Measurements from ENCODE around the gene WBP4.

DNA sequence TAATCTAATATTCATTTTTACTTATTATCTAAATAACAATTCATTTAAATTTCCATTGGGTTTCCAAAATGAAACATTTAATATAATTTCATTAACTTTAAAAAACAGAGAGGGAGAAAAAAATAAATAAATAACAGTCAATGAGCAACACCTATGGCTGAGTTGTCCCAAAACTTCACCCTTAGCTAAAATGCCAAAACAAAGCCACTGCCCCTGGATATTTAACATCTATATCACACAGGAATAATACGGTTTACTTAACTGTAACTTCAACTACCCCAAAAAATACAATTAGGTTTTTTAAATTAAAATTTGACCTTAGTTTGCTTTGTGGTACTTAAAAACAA lies 42.7 kb upstream of the WBP4 start:
- TF ChIP-seq EP300 (IDR thresholded peaks at IDR 0.05) = no peak
- no peak for TF ChIP-seq POLR2A (IDR thresholded peaks at IDR 0.05)
- TF ChIP-seq, protein P1, sequence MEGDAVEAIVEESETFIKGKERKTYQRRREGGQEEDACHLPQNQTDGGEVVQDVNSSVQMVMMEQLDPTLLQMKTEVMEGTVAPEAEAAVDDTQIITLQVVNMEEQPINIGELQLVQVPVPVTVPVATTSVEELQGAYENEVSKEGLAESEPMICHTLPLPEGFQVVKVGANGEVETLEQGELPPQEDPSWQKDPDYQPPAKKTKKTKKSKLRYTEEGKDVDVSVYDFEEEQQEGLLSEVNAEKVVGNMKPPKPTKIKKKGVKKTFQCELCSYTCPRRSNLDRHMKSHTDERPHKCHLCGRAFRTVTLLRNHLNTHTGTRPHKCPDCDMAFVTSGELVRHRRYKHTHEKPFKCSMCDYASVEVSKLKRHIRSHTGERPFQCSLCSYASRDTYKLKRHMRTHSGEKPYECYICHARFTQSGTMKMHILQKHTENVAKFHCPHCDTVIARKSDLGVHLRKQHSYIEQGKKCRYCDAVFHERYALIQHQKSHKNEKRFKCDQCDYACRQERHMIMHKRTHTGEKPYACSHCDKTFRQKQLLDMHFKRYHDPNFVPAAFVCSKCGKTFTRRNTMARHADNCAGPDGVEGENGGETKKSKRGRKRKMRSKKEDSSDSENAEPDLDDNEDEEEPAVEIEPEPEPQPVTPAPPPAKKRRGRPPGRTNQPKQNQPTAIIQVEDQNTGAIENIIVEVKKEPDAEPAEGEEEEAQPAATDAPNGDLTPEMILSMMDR (IDR thresholded peaks at IDR 0.05) = no peak
